GM21423 (cell line): ENCODE measurements around the gene PRRT4.
A peak's percentile ranks its signal among the peaks of the same experiment; 100 is the strongest.

Experiments
- ATAC-seq: cut with Tn5 transposase; IDR thresholded peaks from one replicate; pipeline ENCODE4 v1.9.1; 2021; ENCODE audit warnings: mild to moderate bottlenecking, moderate library complexity; ENCODE audit not compliant: unreplicated experiment

Gene PRRT4

DNA sequence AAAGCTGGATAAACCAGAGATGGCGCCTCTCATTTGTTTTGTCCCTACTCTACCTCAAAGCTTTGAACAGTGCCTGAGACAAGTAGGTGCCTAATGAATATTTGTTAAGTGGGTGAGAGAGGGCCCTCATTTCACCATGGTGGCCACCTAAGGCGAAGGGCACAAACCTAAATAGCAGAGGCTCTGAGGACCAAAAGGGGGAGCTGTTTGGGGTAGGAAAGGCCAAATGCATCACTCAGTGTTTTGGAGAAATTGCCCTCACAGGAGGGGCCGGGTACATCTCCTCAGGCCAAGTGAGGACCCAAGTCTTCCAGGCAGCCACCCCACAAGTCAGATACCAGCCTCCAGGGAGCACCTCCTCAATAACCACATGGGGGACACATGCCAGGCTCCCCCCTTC, 34.3 kb upstream of the PRRT4 start:
- ATAC-seq = no peak

DNA sequence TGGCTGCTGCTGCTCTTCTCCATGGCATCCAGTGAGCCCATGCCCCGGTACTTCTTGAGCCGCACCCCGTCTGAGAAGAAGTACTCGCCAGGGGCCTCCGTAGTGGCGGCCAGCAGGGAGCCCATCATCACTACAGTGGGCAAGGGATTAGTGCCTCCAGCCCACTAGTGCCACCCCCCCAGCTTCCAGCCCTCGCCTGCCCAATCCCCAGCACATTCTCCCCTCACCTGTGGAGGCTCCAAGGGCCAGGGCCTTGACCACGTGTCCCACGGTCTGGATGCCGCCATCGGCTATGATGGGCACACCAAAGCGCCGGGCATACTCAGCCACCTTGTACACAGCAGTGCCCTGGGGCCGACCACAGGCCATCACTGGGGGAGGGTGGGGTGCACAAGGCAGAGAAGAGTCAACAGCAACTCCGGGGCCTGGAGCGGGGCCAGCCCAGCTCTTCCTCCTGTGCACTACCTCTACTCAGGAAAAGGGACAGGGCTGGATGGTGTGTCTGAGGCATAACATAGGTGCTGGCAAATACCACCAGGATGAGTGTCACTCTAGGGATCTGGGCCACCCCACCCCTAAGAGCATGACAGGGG, 33.5 kb upstream of the PRRT4 start:
- no peak for ATAC-seq

DNA sequence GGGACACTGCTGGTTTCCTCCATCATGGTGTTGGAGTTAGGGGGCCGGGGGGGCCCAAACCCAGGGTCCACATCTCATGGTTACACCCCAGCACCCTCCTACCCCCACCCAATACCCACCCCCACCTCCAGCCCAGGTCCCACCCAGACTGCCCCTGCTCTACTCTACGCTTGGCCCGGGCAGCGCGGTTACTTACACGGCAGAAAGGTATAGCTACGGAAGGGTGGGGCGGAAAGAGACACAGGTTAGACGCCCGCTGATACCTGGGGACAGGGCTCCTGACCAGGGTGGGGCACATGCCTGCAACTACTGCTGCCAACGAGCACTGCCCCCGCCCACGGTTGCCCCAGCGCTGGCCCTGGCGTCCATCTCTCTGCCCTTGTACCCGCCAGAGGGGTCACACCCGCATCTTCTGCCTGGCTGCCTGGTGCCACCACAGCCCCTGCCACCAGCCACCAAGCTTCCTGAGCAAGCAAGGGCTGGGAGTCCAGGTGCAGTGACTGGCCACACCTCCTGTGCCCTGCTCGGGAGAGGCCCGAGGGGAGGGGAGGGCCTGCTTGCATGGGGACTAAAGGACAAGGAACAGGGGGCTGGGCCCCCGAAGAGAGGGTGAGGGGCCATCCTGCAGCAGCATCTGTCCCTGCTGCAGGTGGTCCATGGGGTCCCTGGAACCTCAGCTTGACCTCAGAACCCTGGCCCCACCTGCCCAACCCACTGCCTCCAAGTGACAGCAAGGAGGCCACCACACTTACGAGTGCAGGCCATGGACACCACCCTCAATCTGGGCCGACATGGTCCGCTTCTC, 32.2 kb upstream of the PRRT4 start:
- no peak for ATAC-seq

DNA sequence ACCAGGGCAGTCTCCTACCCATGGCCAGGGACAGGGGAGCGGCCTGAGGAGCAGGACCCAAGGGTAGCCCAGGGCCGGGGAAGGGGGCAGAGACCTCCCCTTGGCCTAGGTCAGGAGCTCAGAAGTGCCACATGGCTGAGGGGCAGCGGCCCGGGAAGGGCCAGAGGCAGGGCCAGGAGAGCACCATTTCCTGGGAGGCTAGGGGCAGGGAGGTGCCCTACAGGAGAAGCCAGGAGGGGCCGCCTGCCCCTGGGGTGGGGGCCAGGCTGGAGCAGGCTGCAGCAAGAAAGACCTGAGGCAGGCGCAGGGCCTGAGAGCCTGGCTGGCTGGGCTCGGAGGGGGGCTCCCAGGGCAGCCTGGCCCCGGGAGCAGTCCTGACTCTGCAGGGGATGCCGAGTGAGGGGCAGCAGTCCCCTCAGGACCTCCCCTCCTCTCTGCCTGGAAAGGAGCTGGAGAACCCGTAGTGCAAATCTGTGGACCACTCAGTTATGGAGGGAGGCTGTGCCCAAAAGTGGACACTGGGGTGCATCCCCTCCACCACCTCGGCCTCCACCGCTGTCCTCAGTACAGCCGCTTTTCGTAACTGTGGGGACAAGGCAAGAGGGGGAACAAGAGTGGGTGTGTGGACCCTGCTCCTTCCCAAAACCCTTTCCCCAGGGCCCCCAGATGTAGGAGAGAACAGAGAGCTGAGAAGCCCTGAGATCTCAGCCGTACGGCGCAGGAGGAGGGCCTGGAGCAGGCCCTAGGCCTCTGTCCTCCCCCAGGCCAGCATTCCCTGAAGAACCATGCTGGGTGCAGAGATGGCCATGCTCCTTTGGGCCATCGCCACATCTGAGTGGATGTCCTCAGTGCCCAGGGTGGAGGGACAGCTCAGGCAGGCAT, 31.2 kb upstream of the PRRT4 start:
- ATAC-seq = no peak

DNA sequence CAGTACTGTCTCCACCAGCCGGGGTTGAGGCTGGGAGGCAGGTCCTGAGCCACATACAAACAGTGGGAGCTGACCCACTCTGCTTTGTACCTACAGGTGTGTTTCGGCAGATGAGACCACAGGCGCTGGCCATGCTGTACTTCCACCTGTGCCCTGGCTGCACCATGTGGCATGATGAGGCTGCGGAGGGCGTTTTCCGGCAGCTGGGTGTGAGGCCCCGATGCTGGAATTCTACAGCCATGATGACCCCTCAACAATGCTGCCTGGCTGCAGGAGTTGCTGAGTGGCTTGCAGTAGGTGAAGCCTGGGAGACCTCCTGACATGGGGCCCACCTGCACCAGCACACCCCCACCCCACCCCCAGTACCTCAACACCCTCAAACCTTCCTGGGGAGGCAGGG, 30.3 kb upstream of the PRRT4 start:
- ATAC-seq = no peak

DNA sequence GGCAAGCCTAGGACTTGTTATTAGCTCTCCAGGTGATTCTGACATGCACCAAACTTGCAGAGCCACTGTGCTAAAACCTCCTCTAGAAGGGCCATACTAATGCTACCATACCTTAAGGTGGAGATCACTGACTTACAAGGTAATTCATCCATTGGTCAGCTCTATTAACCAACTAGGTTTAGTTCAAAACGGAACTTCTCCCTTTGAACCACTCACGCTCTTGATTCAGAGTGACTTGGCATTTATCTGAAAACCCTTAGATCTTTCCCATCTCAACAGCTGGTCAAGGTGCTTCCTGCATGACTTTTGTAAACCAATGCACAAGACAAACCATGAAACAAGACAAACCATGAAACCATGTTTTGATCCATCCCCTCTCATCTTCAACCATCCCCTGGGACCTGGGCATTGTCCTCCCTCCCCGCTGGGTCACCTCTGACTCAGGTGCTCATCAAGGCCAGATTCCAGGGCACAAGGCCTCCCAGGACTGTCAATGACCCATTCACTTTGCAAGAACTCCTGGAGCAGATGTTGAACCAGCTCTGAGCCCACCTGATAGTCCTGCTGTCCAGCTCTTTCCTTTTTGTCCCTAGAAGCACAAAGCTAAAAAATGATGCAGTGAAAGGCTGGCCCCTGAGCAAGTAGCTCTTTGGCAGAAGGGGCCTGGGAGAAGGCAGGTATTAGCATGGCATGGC, 29.5 kb upstream of the PRRT4 start:
- no peak for ATAC-seq

DNA sequence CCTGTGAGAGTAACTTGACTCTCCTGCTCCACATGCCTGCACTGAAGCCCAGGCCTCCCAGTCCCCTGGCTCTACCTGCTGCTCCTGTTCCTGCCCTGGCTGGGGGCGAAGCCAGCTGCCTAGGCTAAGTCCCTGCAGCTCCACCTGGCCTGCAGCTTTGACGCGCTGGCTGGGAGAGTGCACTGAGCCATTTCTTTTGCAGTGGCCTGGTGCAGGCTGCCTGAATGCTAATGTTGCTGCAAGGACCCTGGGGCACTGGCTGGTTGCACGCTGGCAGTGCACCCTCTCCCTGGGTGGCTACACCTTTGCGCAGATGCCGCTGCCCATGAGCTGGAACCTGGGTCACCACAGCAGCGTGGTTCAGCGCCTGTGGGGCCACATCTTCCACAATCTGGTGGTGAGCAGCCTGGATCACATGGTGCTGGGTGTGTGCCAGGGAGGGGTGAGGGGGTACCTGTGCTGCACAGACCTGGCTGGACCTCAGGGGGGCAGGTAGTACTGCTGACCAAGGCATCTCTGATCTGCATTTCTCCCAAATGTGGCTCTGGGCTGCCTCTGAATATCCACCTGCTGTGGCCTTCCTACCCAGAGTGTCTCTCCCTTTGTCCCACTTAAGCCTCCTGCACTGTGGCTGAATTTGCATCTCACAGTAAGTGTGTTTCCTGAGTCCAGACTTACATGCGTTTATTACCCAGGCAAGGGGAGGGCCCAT, 28.3 kb upstream of the PRRT4 start:
- ATAC-seq = no peak

DNA sequence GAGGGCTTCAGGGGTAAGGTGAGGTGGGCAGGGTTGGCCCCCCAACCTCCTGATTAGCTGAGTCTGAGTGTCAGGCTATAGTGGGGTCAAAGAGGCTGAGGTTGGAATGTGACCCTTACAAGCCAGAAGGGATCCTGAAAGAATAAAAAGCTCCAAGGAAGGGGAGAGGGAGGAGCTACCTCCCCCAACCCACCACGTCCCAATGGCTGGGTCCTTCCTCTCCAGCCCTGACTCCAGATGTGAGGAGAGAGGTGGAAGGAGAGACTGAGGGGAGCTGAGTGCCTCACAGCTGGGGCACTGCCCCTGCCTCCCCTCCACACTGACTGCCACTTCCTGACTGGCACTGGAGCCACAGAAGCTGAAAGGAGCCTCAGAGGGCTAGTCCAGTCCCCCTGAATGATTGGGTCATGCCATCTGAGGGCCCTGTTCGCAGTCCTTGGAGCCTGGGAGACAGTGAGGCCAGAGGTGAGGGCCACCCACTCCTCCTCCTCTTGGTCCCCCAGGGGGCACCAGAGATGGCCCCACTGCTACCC, 27.7 kb upstream of the PRRT4 start:
- no peak for ATAC-seq

DNA sequence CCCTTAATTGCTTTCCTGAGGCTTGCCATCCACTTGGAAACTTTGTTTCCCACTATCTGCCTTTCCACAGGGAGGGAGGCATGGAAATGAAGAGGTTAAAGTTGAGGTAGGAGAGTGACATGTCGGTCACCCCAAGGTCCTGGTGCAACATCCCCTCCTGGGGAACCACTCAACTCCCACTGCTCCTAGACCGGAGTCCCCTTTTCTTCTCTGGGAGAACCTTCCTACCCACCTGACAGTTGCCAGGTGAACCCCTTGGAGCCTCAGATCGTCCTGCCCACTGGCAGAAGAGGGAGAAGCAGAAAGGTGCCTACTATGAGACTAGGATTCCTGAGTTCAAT, 26.6 kb upstream of the PRRT4 start:
- no peak for ATAC-seq

DNA sequence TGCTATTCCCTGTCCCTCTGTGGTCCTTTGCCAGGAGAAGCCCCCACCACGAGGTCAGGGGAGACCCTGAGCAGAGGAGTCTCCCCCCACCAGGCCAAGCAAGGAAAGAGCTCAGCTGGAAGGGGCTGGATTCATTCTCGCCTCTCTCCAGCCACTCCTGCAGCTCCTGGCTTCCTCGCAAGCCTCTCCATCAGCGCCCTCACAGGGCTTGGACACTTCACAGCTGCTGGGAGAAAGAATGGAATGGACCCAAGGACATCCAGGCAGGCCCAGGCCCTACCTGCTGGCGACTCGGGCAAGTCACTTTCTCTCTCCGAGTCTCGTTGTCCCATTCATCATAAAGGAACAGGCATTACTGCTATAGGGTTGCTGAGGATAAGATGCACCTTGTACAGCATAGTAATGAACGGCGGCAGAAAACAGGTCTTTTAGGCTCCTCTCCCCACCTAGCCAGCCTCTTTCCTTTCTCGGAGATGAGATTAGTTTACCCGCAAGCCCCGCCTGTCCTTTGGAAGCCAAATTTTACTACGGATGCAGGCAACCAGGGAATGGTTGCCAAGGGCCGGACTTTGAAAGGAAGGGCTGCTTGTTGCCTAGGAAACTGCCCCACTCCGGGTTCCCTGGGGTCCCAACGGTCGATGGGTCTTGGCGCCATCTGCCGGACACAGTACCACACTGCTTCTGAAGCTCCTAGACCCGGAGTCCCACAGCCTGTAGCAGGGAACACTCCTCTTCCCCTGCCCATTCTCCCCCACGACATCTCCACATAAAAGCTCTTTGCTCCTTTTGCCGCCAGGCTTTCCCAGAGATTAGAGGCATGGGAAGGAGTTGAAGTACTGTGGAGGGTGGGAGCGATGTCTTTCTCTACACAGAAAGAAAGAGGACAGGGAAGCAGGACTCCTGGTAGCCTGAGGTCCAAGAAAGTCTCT, 26.0 kb upstream of the PRRT4 start:
- ATAC-seq = peak; percentile 73

DNA sequence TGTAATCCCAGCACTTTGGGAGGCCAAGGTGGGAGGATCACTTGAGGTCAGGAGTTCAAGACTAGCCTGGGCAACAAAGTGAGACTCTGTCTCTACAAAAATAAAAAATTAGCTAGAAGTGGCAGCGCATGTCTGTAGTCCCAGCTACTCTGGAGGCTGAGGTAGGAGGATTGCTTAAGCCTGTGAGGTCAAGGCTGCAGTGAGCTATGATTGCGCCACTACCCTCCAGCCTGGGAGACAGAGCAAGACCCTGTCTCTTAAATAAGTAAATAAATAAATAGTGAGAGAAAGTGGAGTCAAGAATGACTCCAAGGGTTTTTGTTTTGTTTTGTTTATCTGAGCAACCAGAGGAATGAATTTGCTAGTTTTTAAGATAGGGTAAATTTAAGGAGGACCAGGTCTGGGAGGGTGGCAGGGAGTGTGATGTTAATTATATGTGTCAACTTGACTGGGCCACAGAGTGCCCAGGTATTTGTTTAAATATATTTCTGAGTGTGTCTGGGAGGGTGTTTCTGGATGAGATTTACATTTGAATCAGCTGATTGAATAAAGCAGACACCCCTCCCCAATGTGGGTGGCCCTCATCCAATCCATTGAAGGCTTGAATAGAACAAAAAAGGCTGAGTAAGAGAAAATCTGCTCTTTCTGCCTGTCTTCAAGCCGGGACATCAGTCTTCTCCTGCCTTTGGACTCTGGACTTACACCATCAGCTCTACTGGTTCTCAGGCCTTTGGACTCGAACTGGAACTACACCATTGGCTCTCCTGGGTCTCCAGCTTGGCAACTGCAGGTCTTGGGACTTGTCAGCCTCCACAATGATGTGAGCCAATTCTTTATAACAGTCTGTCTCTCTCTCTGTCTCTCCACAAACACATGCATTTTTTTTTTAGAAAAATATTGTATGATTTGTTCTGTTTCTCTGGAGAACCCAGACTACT, 24.8 kb upstream of the PRRT4 start:
- no peak for ATAC-seq

DNA sequence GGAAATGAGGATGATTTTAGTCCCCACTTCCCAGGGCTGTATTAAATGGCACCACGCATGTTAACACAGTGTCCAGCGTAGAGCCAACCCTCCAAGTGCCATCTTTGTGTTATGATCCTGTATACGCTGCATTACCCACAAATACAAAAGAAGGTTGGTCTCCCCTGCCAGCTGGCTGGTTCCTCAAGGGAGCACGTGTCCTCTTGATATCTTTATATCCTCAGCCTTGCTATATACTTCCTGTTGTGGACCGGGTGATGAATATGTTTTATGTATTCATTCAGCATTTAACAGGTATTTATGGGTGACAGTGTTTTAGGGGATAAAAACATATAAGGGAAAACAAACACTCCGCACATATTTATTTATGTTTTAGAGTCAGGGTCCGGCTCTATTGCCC, 23.2 kb upstream of the PRRT4 start:
- ATAC-seq = no peak

DNA sequence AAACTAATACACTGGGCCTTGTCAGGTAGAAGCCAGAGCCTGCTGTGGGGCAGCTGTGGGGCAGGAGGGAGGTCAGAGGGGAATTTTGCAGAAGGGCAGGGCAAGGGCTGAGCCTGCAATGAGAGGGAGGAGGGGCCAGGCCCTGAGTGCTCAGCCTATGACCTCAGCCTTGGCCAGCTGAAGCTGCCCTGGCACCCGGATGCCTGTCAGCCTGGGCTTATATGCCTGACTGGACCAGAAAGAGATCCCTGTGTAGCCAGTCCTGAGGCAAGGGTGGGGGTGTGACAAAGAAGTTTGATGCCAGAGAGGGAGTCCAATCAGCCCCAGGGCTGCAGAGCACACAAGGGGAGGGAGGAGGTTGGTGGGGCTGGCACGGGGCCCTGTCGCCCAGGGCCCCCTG, 22.3 kb upstream of the PRRT4 start:
- ATAC-seq = no peak

DNA sequence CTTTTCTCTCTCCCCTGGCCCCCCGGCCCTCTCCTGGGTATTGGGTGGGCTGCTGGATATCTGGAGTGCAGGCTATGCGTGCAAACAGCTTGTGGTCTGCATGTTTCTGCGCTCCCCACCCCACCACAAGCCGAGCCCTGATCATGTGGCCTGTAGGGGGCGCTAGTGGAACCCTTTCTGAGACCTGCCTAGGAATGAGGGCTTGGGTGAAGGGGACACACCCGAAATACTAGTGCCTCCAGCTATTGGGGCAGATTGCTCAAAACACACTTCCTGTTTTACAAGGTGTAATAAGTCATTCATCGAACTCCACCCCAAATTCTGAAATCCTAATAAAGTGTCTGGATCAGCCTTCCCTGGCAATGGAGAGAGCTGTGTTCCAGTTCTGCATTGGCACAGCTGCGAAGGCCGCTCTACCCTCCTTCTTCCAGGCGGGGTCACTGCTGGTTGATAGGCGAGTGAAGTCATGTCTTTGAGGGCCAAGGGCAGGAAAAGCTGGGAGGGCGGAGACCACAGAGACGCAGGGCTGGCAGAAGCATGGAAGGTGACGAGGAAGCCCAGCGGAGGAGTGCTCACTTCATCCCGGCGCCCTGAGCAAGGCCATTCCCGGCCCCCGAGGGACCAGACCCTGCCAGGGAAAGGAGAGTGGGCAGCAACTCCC, 19.8 kb upstream of the PRRT4 start:
- ATAC-seq = no peak

DNA sequence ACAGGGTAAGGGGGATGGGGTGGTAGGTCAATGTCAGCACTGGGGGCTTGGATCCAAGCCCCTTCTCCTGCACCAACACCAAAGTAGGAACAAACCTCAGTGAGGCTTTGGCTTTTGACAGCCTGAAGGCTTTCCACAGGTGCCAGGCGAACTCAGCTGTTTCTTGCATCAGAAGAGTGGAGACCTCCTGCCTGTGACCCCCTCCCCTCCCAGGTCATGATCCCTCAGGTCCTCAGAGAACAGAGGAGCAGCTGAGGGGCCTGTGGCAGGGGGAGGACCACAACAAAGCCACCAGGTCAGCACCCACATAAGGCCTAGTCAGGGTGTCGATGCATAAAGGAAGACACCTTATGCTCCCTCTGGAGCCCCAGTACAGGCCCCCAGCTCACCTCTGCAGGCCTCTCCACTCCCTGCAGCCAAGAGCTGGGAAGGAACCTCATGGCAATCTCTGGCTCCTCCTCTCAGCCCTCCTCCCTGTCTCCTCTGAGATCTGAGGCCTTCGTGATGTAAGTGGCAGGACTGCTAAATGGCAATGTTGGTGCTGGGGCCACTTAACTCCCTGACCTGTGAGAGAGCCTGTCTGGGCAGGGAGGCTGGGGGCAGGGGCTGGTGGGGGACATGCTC, 19.1 kb upstream of the PRRT4 start:
- ATAC-seq = no peak

DNA sequence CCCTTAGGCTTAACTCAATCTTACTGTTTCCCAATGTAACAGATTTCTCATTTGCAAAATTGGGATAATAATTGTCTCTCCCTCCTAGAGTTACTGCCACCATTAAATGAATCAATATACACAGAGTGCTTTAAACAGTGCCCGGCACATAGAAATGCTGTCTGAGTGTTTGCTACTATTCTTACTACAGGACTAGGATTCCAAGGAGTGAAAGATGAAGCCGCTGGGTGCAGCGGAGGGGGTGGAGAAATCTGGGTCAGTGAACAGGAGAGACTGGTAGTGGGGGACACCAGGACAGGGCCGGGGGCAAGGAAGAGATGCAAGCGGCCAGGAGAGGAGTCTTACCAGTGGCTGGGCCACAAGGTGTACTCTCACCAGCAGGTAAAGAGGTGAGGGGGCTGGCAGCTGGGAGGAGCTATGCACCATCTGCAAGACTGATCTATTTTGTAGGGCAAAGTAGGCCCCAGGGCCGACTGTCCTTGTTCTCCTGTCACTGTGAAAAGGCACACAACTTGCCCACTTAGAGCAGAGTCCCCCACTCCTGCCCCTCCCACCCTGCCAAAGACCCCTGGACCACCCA, 18.5 kb upstream of the PRRT4 start:
- no peak for ATAC-seq

DNA sequence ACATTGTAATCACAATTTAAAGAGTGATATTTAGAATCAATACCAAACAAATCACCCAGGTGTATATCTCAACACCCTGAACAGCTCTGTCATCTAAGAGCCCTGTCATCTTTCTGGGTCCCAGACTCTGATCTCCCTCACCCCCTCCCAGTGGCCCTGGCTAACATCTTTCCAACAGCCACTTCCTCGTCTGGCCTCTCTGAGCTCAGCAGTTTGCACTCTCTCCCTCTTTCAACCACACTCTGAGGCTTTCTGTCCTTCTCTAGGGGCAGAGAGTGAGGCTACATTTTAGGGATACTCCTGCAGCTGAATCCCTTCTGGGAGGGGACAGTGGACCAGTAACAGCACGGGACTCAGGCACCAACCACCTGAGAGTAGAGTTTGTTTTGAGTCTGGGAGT, 17.1 kb upstream of the PRRT4 start:
- ATAC-seq = no peak
